Esophagus mucosa (tissue), 1 donor: ENCODE data around the gene ZCCHC8. TPM values are rescaled to one million over a fixed set of nuclear protein-coding genes. Genes with fewer than 3 reads are reported as not detected.
"Not testable (repeated sequence)": the region's sequence is repeated elsewhere in the genome, so short reads cannot be mapped to it uniquely, and the experiment has no call there.

Experiments
- ATAC-seq: fragments of 200-7000 bp; cut with Tn5 transposase; one replicate; pipeline ENCODE4 v1.9.1; 2020
- total RNA-seq: library from RNA; stranded (reverse); gene quantifications from one replicate; pipeline ENCODE4 v1.2.4, GENCODE V29; 2023
- donor health status: DM: yes; HTN: yes; CAD: no.

The ZCCHC8 gene
- total RNA-seq, result 15.5 TPM

GRCh38 chr12:122500685-122501488, at the start of gene ZCCHC8:
ZCCHC8 (minus strand) TSS chr12:122500932; CDS start chr12:122500840, 92 bp downstream.
- peak; percentile 99 for ATAC-seq

GRCh38 chr12:122547330-122547729, 46.6 kb upstream of the ZCCHC8 start:
- no peak for ATAC-seq

- no peak for ATAC-seq
These were observed 45.1 kb upstream of the ZCCHC8 start for GRCh38 chr12:122545855-122546254.

GRCh38 chr12:122544537-122544936, 43.8 kb upstream of the ZCCHC8 start:
- ATAC-seq, result no peak

GRCh38 chr12:122538496-122538895, 37.8 kb upstream of the ZCCHC8 start:
- no peak for ATAC-seq

GRCh38 chr12:122537021-122537420, 36.3 kb upstream of the ZCCHC8 start:
- no peak for ATAC-seq

GRCh38 chr12:122533856-122534255, 33.1 kb upstream of the ZCCHC8 start:
- ATAC-seq, result no peak

- no peak for ATAC-seq
These were observed 28.3 kb upstream of the ZCCHC8 start for GRCh38 chr12:122528992-122529391.

GRCh38 chr12:122528582-122528981, 27.9 kb upstream of the ZCCHC8 start:
- ATAC-seq, result no peak

- ATAC-seq, result peak; percentile 15
These were observed 26.8 kb upstream of the ZCCHC8 start for GRCh38 chr12:122527478-122527944.

- peak; percentile 99 for ATAC-seq
These were observed 26.1 kb upstream of the ZCCHC8 start, which contains the start of the genes KNTC1 and RSRC2 for GRCh38 chr12:122526683-122527477. KNTC1 (plus strand) TSS chr12:122527249; CDS start chr12:122530064, 2,815 bp downstream. RSRC2 (minus strand) TSS chr12:122526936; CDS start chr12:122526853, 83 bp downstream.

- no peak for ATAC-seq
These were observed 23.4 kb upstream of the ZCCHC8 start for GRCh38 chr12:122523846-122524718.

GRCh38 chr12:122523280-122523679, 22.5 kb upstream of the ZCCHC8 start:
- no peak for ATAC-seq

GRCh38 chr12:122520676-122521075, 19.9 kb upstream of the ZCCHC8 start:
- no peak for ATAC-seq

- ATAC-seq, result no peak
These were observed 18.7 kb upstream of the ZCCHC8 start for GRCh38 chr12:122519418-122519817.

GRCh38 chr12:122518908-122519307, 18.2 kb upstream of the ZCCHC8 start:
- ATAC-seq, result no peak

GRCh38 chr12:122517877-122518276, 17.1 kb upstream of the ZCCHC8 start:
- peak; percentile 71 for ATAC-seq

- no peak for ATAC-seq
These were observed 16.0 kb upstream of the ZCCHC8 start for GRCh38 chr12:122516544-122517361.

- no peak for ATAC-seq
These were observed 14.5 kb upstream of the ZCCHC8 start for GRCh38 chr12:122515275-122515674.

- ATAC-seq, result no peak
These were observed 12.9 kb upstream of the ZCCHC8 start for GRCh38 chr12:122513660-122514059.

- not testable (repeated sequence) for ATAC-seq
These were observed 12.3 kb upstream of the ZCCHC8 start for GRCh38 chr12:122513028-122513427.
